Measurements from ENCODE around the gene ZNF804A.

The ZNF804A gene

DNA sequence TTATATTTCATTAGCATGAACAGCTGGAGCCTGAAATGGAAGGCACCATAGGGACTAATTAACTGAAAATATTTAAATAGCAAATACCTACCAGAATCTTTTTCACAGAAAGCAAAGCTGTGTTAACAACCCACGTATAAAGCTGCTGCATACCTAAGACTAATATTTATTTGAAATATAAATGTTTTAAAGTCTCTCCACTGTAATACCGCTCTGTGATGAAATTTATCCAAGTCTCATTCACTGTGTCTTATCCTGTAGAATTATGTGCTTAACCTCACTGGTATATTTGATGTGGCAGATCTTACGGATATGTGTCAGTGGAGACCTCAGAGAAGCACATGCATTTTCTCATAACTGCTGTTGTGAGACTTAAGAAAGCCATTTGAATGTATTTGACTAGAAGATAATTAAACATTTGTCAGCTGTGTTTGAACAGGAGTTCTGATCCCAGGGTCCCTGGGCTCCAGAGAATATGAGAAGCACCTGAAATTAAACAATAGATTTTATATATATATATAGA lies 373.3 kb downstream of the ZNF804A start:
- DNase-seq = no peak
